Osteoblast (primary cell): ENCODE data around the gene SORCS3. TPM values are rescaled to one million over a fixed set of nuclear protein-coding genes. Genes with fewer than 3 reads are reported as not detected.

ENCODE experiments used
- DNase-seq: peaks from one replicate; pipeline ENCODE4 v3.0.0; 2011; ENCODE audit warnings: low spot score, mixed read lengths; ENCODE audit not compliant: insufficient read length; ENCODE audit errors: missing footprints
- H2AFZ ChIP-seq: 2 replicates; pipeline ENCODE4 v1.6.0; 2011; ENCODE audit warnings: mild to moderate bottlenecking, low read length
- H3K27ac ChIP-seq: 2 replicates; pipeline ENCODE4 v1.5.1; 2011; ENCODE audit warnings: mild to moderate bottlenecking, low read depth, low read length, moderate library complexity
- H3K27me3 ChIP-seq: 2 replicates; pipeline ENCODE4 v1.6.0; 2012; ENCODE audit warnings: mild to moderate bottlenecking, control low read depth, inconsistent platforms, low read length, moderate library complexity; ENCODE audit not compliant: insufficient read depth
- H3K36me3 ChIP-seq: 2 replicates; pipeline ENCODE4 v1.5.1; 2011; ENCODE audit warnings: mild to moderate bottlenecking, low read length, control low read depth, moderate library complexity; ENCODE audit not compliant: insufficient read depth
- H3K4me1 ChIP-seq: 2 replicates; pipeline ENCODE4 v1.5.1; 2011; ENCODE audit warnings: mild to moderate bottlenecking, low read length, control low read depth, moderate library complexity; ENCODE audit not compliant: insufficient read depth
- H3K4me2 ChIP-seq: 2 replicates; pipeline ENCODE4 v1.6.0; 2011; ENCODE audit warnings: mild to moderate bottlenecking, low read length; ENCODE audit not compliant: insufficient read depth
- H3K4me3 ChIP-seq: fragments of 200-600 bp; sonication (generic); 3 replicates; pipeline ENCODE4 v1.5.1; 2012; ENCODE audit warnings: mild to moderate bottlenecking, low read length, inconsistent platforms; ENCODE audit not compliant: insufficient read depth
- H3K79me2 ChIP-seq: 2 replicates; pipeline ENCODE4 v1.6.0; 2012; ENCODE audit warnings: mild to moderate bottlenecking, low read length, control low read depth, inconsistent platforms; ENCODE audit not compliant: insufficient read depth
- H3K9me3 ChIP-seq: 2 replicates; pipeline ENCODE4 v1.5.1; 2011; ENCODE audit warnings: low read depth, low read length, control low read depth
- H4K20me1 ChIP-seq: 2 replicates; pipeline ENCODE4 v1.6.0; 2012; ENCODE audit warnings: mild to moderate bottlenecking, low read length, control low read depth; ENCODE audit not compliant: insufficient read depth
- CTCF ChIP-seq: IDR thresholded peaks from 2 replicates; pipeline ENCODE4 v1.5.1; 2011; ENCODE audit warnings: mild to moderate bottlenecking, low read depth, low read length, moderate library complexity; ENCODE audit errors: extremely low read depth
- total RNA-seq: library from RNA; depleted of rRNA; stranded (reverse); fragments of >200 nt; gene quantifications from 2 replicates; pipeline ENCODE4 v1.2.3, GENCODE V29; 2012

The SORCS3 gene
- total RNA-seq, 1 donor: not detected

- DNase-seq: no peak
- H3K4me3 ChIP-seq: no peak overlapping the region
- no peak overlapping the region for H3K4me2 ChIP-seq
- no peak for TF ChIP-seq CTCF
- H3K4me1 ChIP-seq: no peaks in the 10 kb centered on the region
- no peaks in the 10 kb centered on the region for H4K20me1 ChIP-seq
- H3K79me2 ChIP-seq: no peaks in the 10 kb centered on the region
- no peak overlapping the region for H2AFZ ChIP-seq
- H3K27ac ChIP-seq: no peak overlapping the region
- H3K27me3 ChIP-seq: no peaks in the 10 kb centered on the region
- H3K9me3 ChIP-seq: peaks cover 2% of the 10 kb centered on the region
- H3K36me3 ChIP-seq: no peaks in the 10 kb centered on the region
Measured at GRCh38 chr10:104966563-104967297, 325.6 kb downstream of the SORCS3 start.

- H3K27me3 ChIP-seq: no peaks in the 10 kb centered on the region
- no peaks in the 10 kb centered on the region for H3K36me3 ChIP-seq
- TF ChIP-seq CTCF: no peak
- H3K4me2 ChIP-seq: no peak overlapping the region
- no peak overlapping the region for H3K4me3 ChIP-seq
- H4K20me1 ChIP-seq: no peaks in the 10 kb centered on the region
- H3K27ac ChIP-seq: no peak overlapping the region
- H2AFZ ChIP-seq: no peak overlapping the region
- H3K9me3 ChIP-seq: no peaks in the 10 kb centered on the region
- no peak for DNase-seq
- no peaks in the 10 kb centered on the region for H3K79me2 ChIP-seq
- H3K4me1 ChIP-seq: no peaks in the 10 kb centered on the region
Measured at GRCh38 chr10:104980368-104980767, 339.3 kb downstream of the SORCS3 start.

GRCh38 chr10:104981995-104982394 is 340.9 kb downstream of the SORCS3 start:
- TF ChIP-seq CTCF: no peak
- DNase-seq: no peak
- Histone ChIP-seq H3K4me1 (no peaks in the 10 kb centered on the region), H3K36me3 (no peaks in the 10 kb centered on the region), H3K4me3 (no peak overlapping the region), H3K27me3 (no peaks in the 10 kb centered on the region), H2AFZ (no peak overlapping the region), H4K20me1 (no peaks in the 10 kb centered on the region), H3K27ac (no peak overlapping the region), H3K79me2 (no peaks in the 10 kb centered on the region), H3K9me3 (no peaks in the 10 kb centered on the region), H3K4me2 (no peak overlapping the region)

- Histone ChIP-seq H3K4me1 (no peaks in the 10 kb centered on the region), H3K36me3 (no peaks in the 10 kb centered on the region), H3K4me3 (no peak overlapping the region), H3K9me3 (no peaks in the 10 kb centered on the region), H4K20me1 (no peaks in the 10 kb centered on the region), H3K27ac (no peak overlapping the region), H2AFZ (no peak overlapping the region), H3K79me2 (no peaks in the 10 kb centered on the region), H3K4me2 (no peak overlapping the region), H3K27me3 (no peaks in the 10 kb centered on the region)
- TF ChIP-seq CTCF: no peak
- no peak for DNase-seq
Measured at GRCh38 chr10:104988686-104989085, 347.6 kb downstream of the SORCS3 start.
